K562 (cell line): Measurements from ENCODE around the gene VPS37B. TPM values are rescaled to one million over a fixed set of nuclear protein-coding genes. Genes with fewer than 3 reads are reported as not detected.

ENCODE experiments used
- ATAC-seq: fragments of 200-7000 bp; cut with Tn5 transposase; 3 replicates; pipeline ENCODE4 v1.9.1; 2020; ENCODE audit warnings: moderate library complexity
- BruUV-seq: library from RNA; stranded (reverse); fragments of 400-500 nt; replicated peaks from 2 replicates; lab custom pipeline; 2021; lab: Mats Ljungman, UMichigan
- CTCF ChIA-PET: fragments of 300-600 bp; formaldehyde crosslinking; extraction: SDS; loops from one replicate; lab custom pipeline; 2021; ENCODE audit warnings: low intra/inter-chr PET ratio; lab: Yijun Ruan, JAX
- POLR2A ChIA-PET: fragments of 300-600, 350-650 bp; sonication (Branson Sonifier 250); formaldehyde crosslinking; extraction: SDS; loops from one replicate; lab custom pipeline; 2021; ENCODE audit warnings: antibody characterized with exemption, inconsistent platforms; lab: Yijun Ruan, JAX
- DNase-seq, 4 experiments: peaks; one replicate each; pipeline versions ENCODE4 v3.0.0 to v3.0.0-alpha.2; 2011 to 2018; ENCODE audit warnings: low spot score in 3 of 4, mixed read lengths in 3 of 4; ENCODE audit errors: extremely low read depth in 1 of 4
- FAIRE-seq: peaks from 2 replicates; lab custom pipeline; 2011; peaks lifted over from hg19 to GRCh38; lab: Jason Lieb, UNC
- H2AFZ ChIP-seq: 2 replicates; pipeline ENCODE4 v1.6.0; 2011; ENCODE audit warnings: low read depth, low read length, control low read depth, inconsistent platforms
- H3K27ac ChIP-seq: fragments of 200-600 bp; 3 replicates; pipeline ENCODE4 v1.8.0; 2011; ENCODE audit warnings: low read depth, mild to moderate bottlenecking, control low read depth, inconsistent platforms, low read length, moderate library complexity, mixed read lengths; ENCODE audit errors: extremely low read depth
- H3K27me3 ChIP-seq, 2 experiments: fragments of 300-600 bp in 1 of 2; 2 replicates in 1 of 2; 3 replicates in 1 of 2; pipeline versions ENCODE4 v1.6.0 to v1.8.0; 2011; ENCODE audit warnings: inconsistent platforms in 2 of 2, low read length in 2 of 2, mild to moderate bottlenecking in 1 of 2, mixed read lengths in 1 of 2, moderate library complexity in 1 of 2; ENCODE audit not compliant: control insufficient read depth in 2 of 2, insufficient read depth in 2 of 2
- H3K36me3 ChIP-seq: fragments of 300-600 bp; 3 replicates; pipeline ENCODE4 v1.8.0; 2011; ENCODE audit warnings: mild to moderate bottlenecking, low read length, inconsistent platforms; ENCODE audit not compliant: control insufficient read depth, insufficient read depth
- H3K4me1 ChIP-seq, 2 experiments: fragments of 200-600 bp in 1 of 2; replicated peaks in 1 of 2; 2 replicates in 1 of 2; 3 replicates in 1 of 2; pipeline versions ENCODE4 v1.5.1 to v1.8.0; 2011; ENCODE audit warnings: inconsistent platforms in 2 of 2, low read length in 2 of 2, mild to moderate bottlenecking in 1 of 2, mixed read lengths in 1 of 2, moderate library complexity in 1 of 2; ENCODE audit not compliant: control insufficient read depth in 2 of 2, insufficient read depth in 2 of 2
- H3K4me2 ChIP-seq: 2 replicates; pipeline ENCODE4 v1.6.1; 2011; ENCODE audit warnings: low read length, control low read depth, inconsistent platforms, mixed read lengths; ENCODE audit not compliant: insufficient read depth
- H3K4me3 ChIP-seq: fragments of 200-600 bp; sonication (generic), shearing (Covaris generic); 2 replicates; pipeline ENCODE4 v1.5.1; 2016; ENCODE audit warnings: control low read depth, inconsistent platforms
- H3K79me2 ChIP-seq: fragments of 200-600 bp; 3 replicates; pipeline ENCODE4 v1.8.0; 2011; ENCODE audit warnings: low read length, inconsistent platforms; ENCODE audit not compliant: control insufficient read depth, insufficient read depth
- H3K9ac ChIP-seq, 2 experiments: 2 replicates each; pipeline versions ENCODE4 v1.6.0 to v1.6.1; 2011; ENCODE audit warnings: low read depth in 2 of 2, low read length in 2 of 2, control low read depth in 1 of 2, inconsistent platforms in 1 of 2, mild to moderate bottlenecking in 1 of 2, mixed read lengths in 1 of 2; ENCODE audit not compliant: insufficient read depth in 1 of 2
- H3K9me1 ChIP-seq: one replicate; pipeline ENCODE4 v1.6.0; 2011; ENCODE audit warnings: inconsistent platforms, mild to moderate bottlenecking, low read length, moderate library complexity; ENCODE audit not compliant: control insufficient read depth, insufficient read depth
- H3K9me3 ChIP-seq: replicated peaks from 2 replicates; pipeline ENCODE4 v1.5.1; 2011; ENCODE audit warnings: low read depth, low read length, inconsistent platforms; ENCODE audit not compliant: control insufficient read depth, insufficient read depth
- H4K20me1 ChIP-seq: replicated peaks from 2 replicates; pipeline ENCODE4 v1.6.1; 2011; ENCODE audit warnings: low read length, inconsistent platforms, mixed read lengths; ENCODE audit not compliant: control insufficient read depth, insufficient read depth
- ARID1B ChIP-seq: fragments of 450-650 bp; IDR thresholded peaks from 2 replicates; pipeline ENCODE4 v1.6.1; 2016; ENCODE audit warnings: antibody characterized with exemption, mild to moderate bottlenecking, inconsistent platforms
- FOXA1 ChIP-seq: fragments of 450-650 bp; IDR thresholded peaks from 2 replicates; pipeline ENCODE4 v1.6.1; 2016; ENCODE audit warnings: mild to moderate bottlenecking, borderline replicate concordance
- PHF8 ChIP-seq: fragments of 200-600 bp; sonication (generic); IDR thresholded peaks from 2 replicates; pipeline ENCODE4 v1.6.1; 2012; ENCODE audit warnings: mixed run types, mild to moderate bottlenecking, inconsistent platforms, low read length, moderate library complexity, borderline replicate concordance
- POLR2A ChIP-seq: fragments of 450-650 bp; conservative IDR thresholded peaks from 2 replicates; pipeline ENCODE4 v1.6.1; 2016
- RBBP5 ChIP-seq: fragments of 200-600 bp; sonication (generic); IDR thresholded peaks from 2 replicates; pipeline ENCODE4 v1.6.1; 2012; ENCODE audit warnings: borderline replicate concordance, mild to moderate bottlenecking, low read length, control low read depth, inconsistent platforms; ENCODE audit not compliant: insufficient read depth, poor library complexity, severe bottlenecking
- TAF9B ChIP-seq: fragments of 450-650 bp; IDR thresholded peaks from 2 replicates; pipeline ENCODE4 v1.6.1; 2018; ENCODE audit warnings: mild to moderate bottlenecking; ENCODE audit not compliant: partially characterized antibody
- TBP ChIP-seq: optimal IDR thresholded peaks from 2 replicates; pipeline ENCODE3; 2011; ENCODE audit warnings: low read depth, low read length, improper control_type of control experiment
- TEAD2 ChIP-seq: fragments of 450-650 bp; IDR thresholded peaks from 2 replicates; pipeline ENCODE4 v1.6.1; 2016; ENCODE audit warnings: missing genetic modification characterization, control low read depth, missing compliant biosample characterization
- YY1 ChIP-seq, 3 experiments: IDR thresholded peaks; 2 replicates each; pipeline ENCODE4 v1.6.1; 2011; ENCODE audit warnings: low read length in 2 of 3, mild to moderate bottlenecking in 2 of 3, moderate library complexity in 2 of 3, borderline replicate concordance in 1 of 3, control low read depth in 1 of 3, low read depth in 1 of 3; ENCODE audit not compliant: insufficient read depth in 3 of 3, insufficient replicate concordance in 2 of 3, control insufficient read depth in 1 of 3, insufficient read length in 1 of 3; ENCODE audit errors: extremely low read depth in 1 of 3
- ZNF444 ChIP-seq: fragments of 250-450 bp; sonication (Bioruptor Pico); IDR thresholded peaks from 2 replicates; pipeline ENCODE4 v1.4.0; 2020; ENCODE audit warnings: mild to moderate bottlenecking, moderate library complexity
- WGBS: fragments of 100-300 bp; shearing (Covaris generic); methylation state at CpG from one replicate; pipeline ENCODE4 v1.1.6; 2016; ENCODE audit warnings: low coverage, mixed read lengths; ENCODE audit not compliant: insufficient coverage; ENCODE audit errors: missing lambda C conversion rate; 5-methylcytosine and 5-hydroxymethylcytosine counted together
- in situ Hi-C: fragments of 300-500 bp; cut with MboI; formaldehyde crosslinking; loops from 4 replicates; pipeline ENCODE4 v1.15.0; 2018; ENCODE audit warnings: inconsistent platforms, mixed read lengths
- intact Hi-C: fragments of 100-400 bp; cut with micrococcal nuclease; formaldehyde crosslinking; loops from 2 replicates; pipeline ENCODE4 v1.14.2; 2022
- polyA plus RNA-seq, 8 experiments: library from polyadenylated mRNA; depleted of rRNA in 4 of 8; stranded (reverse) in 5 of 8; unstranded in 3 of 8; fragments of >200 nt; fragmentation: Nextera tagmentation in 2 of 8; fragmentation: Illumina TruSeq in 1 of 8; extraction: Ambion mirVana in 2 of 8; extraction: Trizol in 1 of 8; gene quantifications; 2 replicates each; pipeline versions ENCODE4 v1.2.1 to v1.2.3, GENCODE V29; 2011 to 2014; ENCODE audit warnings: inconsistent platforms in 1 of 8, missing spikeins in 1 of 8
- total RNA-seq, 7 experiments: library from RNA; depleted of rRNA in 6 of 7; stranded (reverse); fragments of >200 nt in 6 of 7; fragmentation: Illumina TruSeq in 2 of 7; extraction: Trizol in 2 of 7; gene quantifications; 2 replicates each; pipeline versions ENCODE4 v1.2.1 to v1.2.3, GENCODE V29; 2011 to 2021; ENCODE audit warnings: low replicate concordance in 1 of 7
- TF ChIP-seq, protein P1 (sequence below): fragments of 250-450 bp; sonication (Bioruptor Pico); IDR thresholded peaks from 2 replicates; pipeline ENCODE4 v1.8.0; 2022; ENCODE audit warnings: moderate library complexity, mild to moderate bottlenecking, inconsistent platforms
- TF ChIP-seq, protein P2 (sequence below), 2 experiments: IDR thresholded peaks; 2 replicates each; pipeline ENCODE4 v1.6.1; 2012; ENCODE audit warnings: improper control_type of control experiment in 2 of 2, low read depth in 2 of 2, low read length in 2 of 2, borderline replicate concordance in 1 of 2
- TF ChIP-seq, protein P3 (sequence below): fragments of 250-450 bp; sonication (Bioruptor Pico); IDR thresholded peaks from 2 replicates; pipeline ENCODE4 v1.4.0; 2020; ENCODE audit warnings: mild to moderate bottlenecking, moderate library complexity

The VPS37B gene
- total and polyA plus RNA-seq, 9 of the 15 experiments (the other 6 are each of a cell fraction or from before 2014, with no cell fraction given): 0.28 to 37.4 (median 17.9) TPM

DNA sequence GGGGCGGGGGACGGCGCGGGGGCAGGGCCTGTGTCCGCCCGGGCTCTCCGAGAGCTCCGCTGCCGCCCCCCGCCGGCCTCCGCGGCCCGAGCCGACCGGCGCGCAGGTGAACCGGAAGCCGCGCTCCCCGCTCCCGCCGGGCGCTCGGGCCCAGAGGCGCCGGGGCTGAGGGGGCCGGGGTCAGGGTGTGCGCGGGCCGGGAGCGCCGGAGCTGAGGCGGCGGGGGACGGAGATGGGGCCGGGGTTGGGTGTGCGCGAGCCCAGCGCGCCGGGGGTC, 60.2 kb downstream of the VPS37B start (continued):
- peak in 1 of 3 experiments; percentile 8 for TF ChIP-seq YY1 (IDR thresholded peaks at IDR 0.05; ENCODE audit: borderline replicate concordance in 1 of 3, control insufficient read depth in 1 of 3, extremely low read depth in 1 of 3, insufficient read depth in 3 of 3, insufficient read length in 1 of 3, insufficient replicate concordance in 2 of 3, low read depth in 1 of 3, low read length in 2 of 3)
- no peak for TF ChIP-seq ARID1B
- TF ChIP-seq, all 486 proteins: peak for 9

DNA sequence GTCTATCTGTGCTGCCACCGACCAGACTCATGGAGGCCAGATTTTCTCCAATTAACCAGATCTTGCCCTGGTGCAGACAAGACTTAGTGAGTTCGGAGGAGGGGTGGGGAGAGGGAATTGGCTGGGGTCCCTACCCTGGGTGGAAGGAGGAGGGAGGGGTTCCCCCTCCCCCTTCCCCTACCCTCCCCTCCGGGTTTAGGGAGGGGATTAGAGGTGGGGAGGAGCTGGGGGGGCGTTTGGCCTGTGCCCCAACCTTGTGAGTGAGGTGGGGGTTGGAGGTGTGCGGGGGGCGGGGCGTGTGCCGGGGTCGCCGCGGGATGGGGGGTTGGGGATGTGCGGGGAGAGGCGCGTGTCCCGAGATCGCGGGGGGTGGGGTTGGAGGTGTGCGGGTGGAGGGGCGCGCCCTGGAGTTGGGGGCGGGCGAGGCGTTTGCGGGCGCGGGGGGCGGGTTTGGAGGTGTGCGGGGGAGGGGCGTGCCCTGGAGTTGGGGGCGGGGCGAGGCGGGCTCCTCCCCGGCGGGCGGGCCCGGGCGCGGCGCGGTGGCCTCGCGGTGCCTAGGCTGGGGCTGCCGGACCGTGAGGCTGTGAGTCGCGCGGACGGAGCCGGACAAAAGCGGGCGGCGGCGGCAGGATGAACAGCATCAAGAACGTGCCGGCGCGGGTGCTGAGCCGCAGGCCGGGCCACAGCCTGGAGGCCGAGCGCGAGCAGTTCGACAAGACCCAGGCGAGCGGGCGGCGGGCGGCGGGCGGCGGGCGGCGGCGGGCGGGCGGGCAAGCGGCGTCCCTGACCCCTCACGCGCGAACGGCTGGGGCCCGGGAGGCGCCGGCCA, 60.8 kb downstream of the VPS37B start, which contains the start of gene HIP1R:
Gene HIP1R, plus strand, starts transcription at position 537 of the 829 bp plus-strand sequence. Its CDS starts 94 bp downstream, at position 631.
- FAIRE-seq (no peak), ATAC-seq (peak; percentile 72), DNase-seq (peak; percentile 66 to 93 (median 89))
- Histone ChIP-seq H3K4me1 (peaks cover 21 to 25% of the 10 kb centered on the region in 2 experiments), H3K4me2 (peak within 1 kb of the TSS; percentile 83), H3K9me1 (no peaks in the 10 kb centered on the region), H2AFZ (peak within 1 kb of the TSS; percentile 77), H3K79me2 (peaks cover 19% of the 10 kb centered on the region), H3K9me3 (no peaks in the 10 kb centered on the region), H3K27me3 (no peaks in the 10 kb centered on the region), H3K9ac (peak within 1 kb of the TSS; percentile 56 to 92), H3K4me3 (peak within 1 kb of the TSS; percentile 60), H3K36me3 (peaks cover 2% of the 10 kb centered on the region; the same call in 2 of the 3 replicates), H4K20me1 (0 out of 2 replicates have a peak, but pooled peaks cover 10% of the 10 kb centered on the region), H3K27ac (peak within 1 kb of the TSS; percentile 50; the same call in 1 of the 3 replicates)
- ChIA-PET CTCF (no interaction called here), POLR2A (interaction anchor here (0.6 to 1.2 kb wide), 3 partner anchors 398 to 984 kb away, joined by 3 read pairs; partner anchors contain the start of genes MPHOSPH9 and MTRFR)
- WGBS: 21% methylated on average over 2 of the region's 85 CpGs
- BruUV-seq: no TSS peak
- intact Hi-C loops: no loop called here
- in situ Hi-C loops: no loop called here
- TF ChIP-seq POLR2A: peak; percentile 39; the same call in 1 of the 2 replicates
- TF ChIP-seq, protein P1, sequence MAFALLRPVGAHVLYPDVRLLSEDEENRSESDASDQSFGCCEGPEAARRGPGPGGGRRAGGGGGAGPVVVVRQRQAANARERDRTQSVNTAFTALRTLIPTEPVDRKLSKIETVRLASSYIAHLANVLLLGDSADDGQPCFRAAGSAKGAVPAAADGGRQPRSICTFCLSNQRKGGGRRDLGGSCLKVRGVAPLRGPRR (CRISPR knock-in tag): no peak
- TF ChIP-seq FOXA1: no peak
- TF ChIP-seq TBP: peak; percentile 13
- TF ChIP-seq RBBP5: peak; percentile 35
- no peak for TF ChIP-seq TAF9B
- TF ChIP-seq, protein P2, sequence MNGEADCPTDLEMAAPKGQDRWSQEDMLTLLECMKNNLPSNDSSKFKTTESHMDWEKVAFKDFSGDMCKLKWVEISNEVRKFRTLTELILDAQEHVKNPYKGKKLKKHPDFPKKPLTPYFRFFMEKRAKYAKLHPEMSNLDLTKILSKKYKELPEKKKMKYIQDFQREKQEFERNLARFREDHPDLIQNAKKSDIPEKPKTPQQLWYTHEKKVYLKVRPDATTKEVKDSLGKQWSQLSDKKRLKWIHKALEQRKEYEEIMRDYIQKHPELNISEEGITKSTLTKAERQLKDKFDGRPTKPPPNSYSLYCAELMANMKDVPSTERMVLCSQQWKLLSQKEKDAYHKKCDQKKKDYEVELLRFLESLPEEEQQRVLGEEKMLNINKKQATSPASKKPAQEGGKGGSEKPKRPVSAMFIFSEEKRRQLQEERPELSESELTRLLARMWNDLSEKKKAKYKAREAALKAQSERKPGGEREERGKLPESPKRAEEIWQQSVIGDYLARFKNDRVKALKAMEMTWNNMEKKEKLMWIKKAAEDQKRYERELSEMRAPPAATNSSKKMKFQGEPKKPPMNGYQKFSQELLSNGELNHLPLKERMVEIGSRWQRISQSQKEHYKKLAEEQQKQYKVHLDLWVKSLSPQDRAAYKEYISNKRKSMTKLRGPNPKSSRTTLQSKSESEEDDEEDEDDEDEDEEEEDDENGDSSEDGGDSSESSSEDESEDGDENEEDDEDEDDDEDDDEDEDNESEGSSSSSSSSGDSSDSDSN (IDR thresholded peaks at IDR 0.05; ENCODE audit: borderline replicate concordance in 1 of 2, low read depth in 2 of 2, low read length in 2 of 2): no peak
- peak; percentile 40; the same call in 1 of the 2 replicates for TF ChIP-seq ZNF444
- TF ChIP-seq TEAD2 (tag): no peak
- peak; percentile 46; the same call in 1 of the 2 replicates for TF ChIP-seq PHF8
- TF ChIP-seq, protein P3, sequence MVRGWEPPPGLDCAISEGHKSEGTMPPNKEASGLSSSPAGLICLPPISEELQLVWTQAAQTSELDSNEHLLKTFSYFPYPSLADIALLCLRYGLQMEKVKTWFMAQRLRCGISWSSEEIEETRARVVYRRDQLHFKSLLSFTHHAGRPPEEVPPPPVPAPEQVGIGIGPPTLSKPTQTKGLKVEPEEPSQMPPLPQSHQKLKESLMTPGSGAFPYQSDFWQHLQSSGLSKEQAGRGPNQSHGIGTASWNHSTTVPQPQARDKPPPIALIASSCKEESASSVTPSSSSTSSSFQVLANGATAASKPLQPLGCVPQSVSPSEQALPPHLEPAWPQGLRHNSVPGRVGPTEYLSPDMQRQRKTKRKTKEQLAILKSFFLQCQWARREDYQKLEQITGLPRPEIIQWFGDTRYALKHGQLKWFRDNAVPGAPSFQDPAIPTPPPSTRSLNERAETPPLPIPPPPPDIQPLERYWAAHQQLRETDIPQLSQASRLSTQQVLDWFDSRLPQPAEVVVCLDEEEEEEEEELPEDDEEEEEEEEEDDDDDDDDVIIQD: no peak
